ENCODE data around the gene LDLR.
"Not testable (repeated sequence)": the region's sequence is repeated elsewhere in the genome, so short reads cannot be mapped to it uniquely, and the experiment has no call there.

The LDLR gene

DNA sequence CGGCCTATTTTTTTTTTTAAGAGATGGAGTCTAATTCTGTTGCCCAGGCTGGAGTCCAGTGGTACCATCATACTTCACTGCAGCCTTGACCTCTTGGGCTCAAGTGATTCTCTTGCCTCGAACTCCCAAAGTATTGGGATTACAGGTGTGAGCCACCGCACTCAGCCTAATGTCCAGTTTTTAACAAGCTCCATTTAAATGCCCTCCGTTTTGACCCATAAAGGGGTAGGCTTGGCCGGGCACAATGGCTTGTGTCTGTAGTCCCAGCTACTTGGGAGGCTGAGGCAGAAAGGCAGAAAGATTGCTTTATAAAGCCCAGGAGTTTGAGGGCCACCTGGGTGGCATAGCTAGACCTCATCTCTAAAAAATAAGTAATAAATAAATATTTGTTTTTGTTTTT is 11.8 kb downstream of the LDLR start:
- Histone ChIP-seq H3K36me3 (ENCODE audit: control insufficient read depth in 2 of 2, insufficient read depth in 2 of 2, low read length in 2 of 2) (peaks cover 25 to 33% of the 10 kb centered on the region in 2 donors), H3K9ac (ENCODE audit: low read depth in 1 of 2, low read length in 2 of 2) (no peak overlapping the region)

DNA sequence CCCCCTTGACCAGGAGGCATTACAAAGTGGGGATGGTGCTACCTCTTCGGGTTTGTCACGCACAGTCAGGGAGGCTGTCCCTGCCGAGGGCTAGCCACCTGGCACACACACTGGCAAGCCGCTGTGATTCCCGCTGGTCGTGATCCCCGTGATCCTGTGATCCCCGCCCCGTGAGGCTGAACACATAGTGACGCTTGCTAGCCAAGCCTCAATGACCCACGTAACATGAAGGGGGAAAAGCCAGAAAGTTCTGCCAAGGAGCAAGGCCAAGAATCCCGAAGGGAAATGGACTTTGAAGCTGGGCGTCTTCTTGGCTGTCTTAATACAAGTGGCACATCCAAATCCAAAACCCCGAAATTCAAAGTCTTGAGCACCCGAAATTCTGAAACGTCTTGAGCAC is 13.7 kb downstream of the LDLR start:
- no peak overlapping the region for H3K4me3 ChIP-seq (ENCODE audit: low read length in 2 of 2)
- H3K36me3 ChIP-seq (ENCODE audit: control insufficient read depth in 2 of 2, insufficient read depth in 2 of 2, low read length in 2 of 2), result peaks cover 36 to 45% of the 10 kb centered on the region in 2 donors
- no peaks in the 10 kb centered on the region for H3K9me3 ChIP-seq (ENCODE audit: control insufficient read depth in 2 of 2, low read length in 2 of 2)
- H3K4me1 ChIP-seq (ENCODE audit: control insufficient read depth in 2 of 2, insufficient read depth in 2 of 2, low read length in 2 of 2), result no peaks in the 10 kb centered on the region
- no peak overlapping the region for H3K9ac ChIP-seq (ENCODE audit: low read depth in 1 of 2, low read length in 2 of 2)
- H3K27me3 ChIP-seq (ENCODE audit: control insufficient read depth in 2 of 2, insufficient read depth in 2 of 2, low read length in 2 of 2), result no peaks in the 10 kb centered on the region
- H3K27ac ChIP-seq (ENCODE audit: low read depth in 2 of 2, low read length in 2 of 2), result no peak overlapping the region

More for the DNA sequence above, 11.8 kb downstream of the LDLR start:
- no peaks in the 10 kb centered on the region for H3K9me3 ChIP-seq (ENCODE audit: control insufficient read depth in 2 of 2, low read length in 2 of 2)
- no peak overlapping the region for H3K4me3 ChIP-seq (ENCODE audit: low read length in 2 of 2)
- H3K27me3 ChIP-seq (ENCODE audit: control insufficient read depth in 2 of 2, insufficient read depth in 2 of 2, low read length in 2 of 2), result no peaks in the 10 kb centered on the region
- H3K27ac ChIP-seq (ENCODE audit: low read depth in 2 of 2, low read length in 2 of 2), result no peak overlapping the region
- peaks cover 4% of the 10 kb centered on the region in 2 donors for H3K4me1 ChIP-seq (ENCODE audit: control insufficient read depth in 2 of 2, insufficient read depth in 2 of 2, low read length in 2 of 2)

DNA sequence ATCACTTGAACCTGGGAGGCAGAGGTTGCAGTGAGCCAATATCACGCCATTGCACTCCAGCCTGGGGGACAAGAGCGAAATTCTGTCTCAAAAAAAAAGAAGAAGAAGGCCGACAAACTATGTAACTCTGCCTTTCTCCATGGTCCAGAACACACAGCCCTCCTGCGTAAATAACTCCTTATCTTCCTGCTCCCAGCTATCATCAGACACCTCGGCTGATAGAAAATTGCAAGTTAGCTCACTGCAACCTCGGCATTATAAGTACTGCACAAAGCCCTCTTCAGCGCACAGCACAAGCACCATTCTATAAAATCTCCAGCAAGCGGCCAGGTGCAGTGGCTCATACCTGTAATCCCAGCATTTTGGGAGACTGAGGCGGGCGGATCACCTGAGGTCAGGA is 14.4 kb downstream of the LDLR start:
- H3K36me3 ChIP-seq (ENCODE audit: control insufficient read depth in 2 of 2, insufficient read depth in 2 of 2, low read length in 2 of 2), result peaks cover 40 to 49% of the 10 kb centered on the region in 2 donors
- H3K4me3 ChIP-seq (ENCODE audit: low read length in 2 of 2); H3K27me3 ChIP-seq (ENCODE audit: control insufficient read depth in 2 of 2, insufficient read depth in 2 of 2, low read length in 2 of 2); H3K9ac ChIP-seq (ENCODE audit: low read depth in 1 of 2, low read length in 2 of 2); H3K9me3 ChIP-seq (ENCODE audit: control insufficient read depth in 2 of 2, low read length in 2 of 2); H3K4me1 ChIP-seq (ENCODE audit: control insufficient read depth in 2 of 2, insufficient read depth in 2 of 2, low read length in 2 of 2); H3K27ac ChIP-seq (ENCODE audit: low read depth in 2 of 2, low read length in 2 of 2): not testable (repeated sequence)

DNA sequence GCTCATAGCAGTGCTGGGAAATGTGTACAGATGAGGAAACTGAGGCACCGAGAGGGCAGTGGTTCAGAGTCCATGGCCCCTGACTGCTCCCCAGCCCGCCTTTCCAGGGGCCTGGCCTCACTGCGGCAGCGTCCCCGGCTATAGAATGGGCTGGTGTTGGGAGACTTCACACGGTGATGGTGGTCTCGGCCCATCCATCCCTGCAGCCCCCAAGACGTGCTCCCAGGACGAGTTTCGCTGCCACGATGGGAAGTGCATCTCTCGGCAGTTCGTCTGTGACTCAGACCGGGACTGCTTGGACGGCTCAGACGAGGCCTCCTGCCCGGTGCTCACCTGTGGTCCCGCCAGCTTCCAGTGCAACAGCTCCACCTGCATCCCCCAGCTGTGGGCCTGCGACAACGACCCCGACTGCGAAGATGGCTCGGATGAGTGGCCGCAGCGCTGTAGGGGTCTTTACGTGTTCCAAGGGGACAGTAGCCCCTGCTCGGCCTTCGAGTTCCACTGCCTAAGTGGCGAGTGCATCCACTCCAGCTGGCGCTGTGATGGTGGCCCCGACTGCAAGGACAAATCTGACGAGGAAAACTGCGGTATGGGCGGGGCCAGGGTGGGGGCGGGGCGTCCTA is 15.9 kb downstream of the LDLR start:
- no peak overlapping the region for H3K9ac ChIP-seq (ENCODE audit: low read depth in 1 of 2, low read length in 2 of 2)
- no peaks in the 10 kb centered on the region for H3K4me1 ChIP-seq (ENCODE audit: control insufficient read depth in 2 of 2, insufficient read depth in 2 of 2, low read length in 2 of 2)
- H3K27me3 ChIP-seq (ENCODE audit: control insufficient read depth in 2 of 2, insufficient read depth in 2 of 2, low read length in 2 of 2), result no peaks in the 10 kb centered on the region
- H3K27ac ChIP-seq (ENCODE audit: low read depth in 2 of 2, low read length in 2 of 2), result no peak overlapping the region
- H3K36me3 ChIP-seq (ENCODE audit: control insufficient read depth in 2 of 2, insufficient read depth in 2 of 2, low read length in 2 of 2), result peaks cover 42 to 52% of the 10 kb centered on the region in 2 donors
- H3K4me3 ChIP-seq (ENCODE audit: low read length in 2 of 2), result no peak overlapping the region
- no peaks in the 10 kb centered on the region for H3K9me3 ChIP-seq (ENCODE audit: control insufficient read depth in 2 of 2, low read length in 2 of 2)

DNA sequence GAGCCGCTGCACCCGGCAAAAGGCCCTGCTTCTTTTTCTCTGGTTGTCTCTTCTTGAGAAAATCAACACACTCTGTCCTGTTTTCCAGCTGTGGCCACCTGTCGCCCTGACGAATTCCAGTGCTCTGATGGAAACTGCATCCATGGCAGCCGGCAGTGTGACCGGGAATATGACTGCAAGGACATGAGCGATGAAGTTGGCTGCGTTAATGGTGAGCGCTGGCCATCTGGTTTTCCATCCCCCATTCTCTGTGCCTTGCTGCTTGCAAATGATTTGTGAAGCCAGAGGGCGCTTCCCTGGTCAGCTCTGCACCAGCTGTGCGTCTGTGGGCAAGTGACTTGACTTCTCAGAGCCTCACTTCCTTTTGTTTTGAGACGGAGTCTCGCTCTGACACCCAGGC is 17.2 kb downstream of the LDLR start:
- Histone ChIP-seq H3K36me3 (ENCODE audit: control insufficient read depth in 2 of 2, insufficient read depth in 2 of 2, low read length in 2 of 2) (peaks cover 50 to 55% of the 10 kb centered on the region in 2 donors), H3K9me3 (ENCODE audit: control insufficient read depth in 2 of 2, low read length in 2 of 2) (no peaks in the 10 kb centered on the region), H3K4me3 (ENCODE audit: low read length in 2 of 2) (no peak overlapping the region), H3K27me3 (ENCODE audit: control insufficient read depth in 2 of 2, insufficient read depth in 2 of 2, low read length in 2 of 2) (no peaks in the 10 kb centered on the region), H3K27ac (ENCODE audit: low read depth in 2 of 2, low read length in 2 of 2) (no peak overlapping the region), H3K9ac (ENCODE audit: low read depth in 1 of 2, low read length in 2 of 2) (no peak overlapping the region), H3K4me1 (ENCODE audit: control insufficient read depth in 2 of 2, insufficient read depth in 2 of 2, low read length in 2 of 2) (no peaks in the 10 kb centered on the region)

DNA sequence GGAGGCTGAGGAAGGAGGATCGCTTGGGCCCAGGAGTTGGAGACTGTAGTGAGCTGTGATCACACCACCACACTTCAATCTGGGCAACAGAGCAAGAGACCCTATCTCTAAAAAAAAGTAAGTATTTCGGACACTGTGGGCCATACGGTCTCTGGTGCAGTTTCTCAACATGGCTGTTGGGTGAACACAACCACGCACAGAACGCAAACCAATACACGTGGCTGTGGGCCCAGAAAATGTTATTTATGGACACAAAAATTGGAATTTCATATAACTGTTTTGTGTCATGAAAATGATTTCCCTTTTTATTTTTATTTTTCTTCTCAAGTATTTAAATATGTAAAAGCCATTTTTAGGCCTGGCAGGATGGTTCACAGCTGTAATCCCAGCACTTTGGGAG is 19.5 kb downstream of the LDLR start:
- H3K9me3 ChIP-seq (ENCODE audit: control insufficient read depth in 2 of 2, low read length in 2 of 2), result no peaks in the 10 kb centered on the region
- H3K36me3 ChIP-seq (ENCODE audit: control insufficient read depth in 2 of 2, insufficient read depth in 2 of 2, low read length in 2 of 2), result peaks cover 54 to 57% of the 10 kb centered on the region in 2 donors

DNA sequence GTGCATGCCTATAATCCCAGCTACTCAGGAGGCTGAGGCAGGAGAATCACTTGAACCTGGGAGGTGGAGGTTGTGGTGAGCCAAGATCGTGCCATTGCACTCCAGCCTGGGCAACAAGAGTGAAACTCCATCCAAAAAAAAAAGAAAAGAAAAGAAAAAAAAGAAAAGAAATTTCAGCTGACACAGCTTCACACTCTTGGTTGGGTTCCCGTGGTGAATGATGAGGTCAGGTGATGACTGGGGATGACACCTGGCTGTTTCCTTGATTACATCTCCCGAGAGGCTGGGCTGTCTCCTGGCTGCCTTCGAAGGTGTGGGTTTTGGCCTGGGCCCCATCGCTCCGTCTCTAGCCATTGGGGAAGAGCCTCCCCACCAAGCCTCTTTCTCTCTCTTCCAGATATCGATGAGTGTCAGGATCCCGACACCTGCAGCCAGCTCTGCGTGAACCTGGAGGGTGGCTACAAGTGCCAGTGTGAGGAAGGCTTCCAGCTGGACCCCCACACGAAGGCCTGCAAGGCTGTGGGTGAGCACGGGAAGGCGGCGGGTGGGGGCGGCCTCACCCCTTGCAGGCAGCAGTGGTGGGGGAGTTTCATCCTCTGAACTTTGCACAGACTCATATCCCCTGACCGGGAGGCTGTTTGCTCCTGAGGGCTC is 22.0 kb downstream of the LDLR start:
- H3K36me3 ChIP-seq (ENCODE audit: control insufficient read depth in 2 of 2, insufficient read depth in 2 of 2, low read length in 2 of 2), result peaks cover 52 to 56% of the 10 kb centered on the region in 2 donors
- no peaks in the 10 kb centered on the region for H3K9me3 ChIP-seq (ENCODE audit: control insufficient read depth in 2 of 2, low read length in 2 of 2)

More for the DNA sequence above, 19.5 kb downstream of the LDLR start:
- no peak overlapping the region for H3K27ac ChIP-seq (ENCODE audit: low read depth in 2 of 2, low read length in 2 of 2)
- H3K27me3 ChIP-seq (ENCODE audit: control insufficient read depth in 2 of 2, insufficient read depth in 2 of 2, low read length in 2 of 2), result no peaks in the 10 kb centered on the region
- H3K9ac ChIP-seq (ENCODE audit: low read depth in 1 of 2, low read length in 2 of 2), result no peak overlapping the region
- no peaks in the 10 kb centered on the region for H3K4me1 ChIP-seq (ENCODE audit: control insufficient read depth in 2 of 2, insufficient read depth in 2 of 2, low read length in 2 of 2)
- no peak overlapping the region for H3K4me3 ChIP-seq (ENCODE audit: low read length in 2 of 2)

DNA sequence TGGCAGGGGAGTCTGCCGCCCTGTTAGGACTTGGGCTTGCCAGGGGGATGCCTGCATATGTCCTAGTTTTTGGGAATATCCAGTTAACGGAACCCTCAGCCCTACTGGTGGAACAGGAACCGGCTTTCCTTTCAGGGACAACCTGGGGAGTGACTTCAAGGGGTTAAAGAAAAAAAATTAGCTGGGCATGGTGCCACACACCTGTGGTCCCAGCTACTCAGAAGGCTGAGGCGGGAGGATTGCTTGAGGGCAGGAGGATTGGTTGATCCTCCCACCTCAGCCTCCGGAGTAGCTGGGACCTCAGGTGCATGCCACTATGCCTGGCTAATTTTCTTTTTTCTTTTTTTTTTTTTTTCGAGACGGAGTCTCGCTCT is 22.5 kb downstream of the LDLR start:
- peaks cover 52 to 56% of the 10 kb centered on the region in 2 donors for H3K36me3 ChIP-seq (ENCODE audit: control insufficient read depth in 2 of 2, insufficient read depth in 2 of 2, low read length in 2 of 2)
- H3K9me3 ChIP-seq (ENCODE audit: control insufficient read depth in 2 of 2, low read length in 2 of 2), result no peaks in the 10 kb centered on the region
- H3K4me1 ChIP-seq (ENCODE audit: control insufficient read depth in 2 of 2, insufficient read depth in 2 of 2, low read length in 2 of 2), result no peaks in the 10 kb centered on the region
- no peak overlapping the region for H3K27ac ChIP-seq (ENCODE audit: low read depth in 2 of 2, low read length in 2 of 2)
- H3K27me3 ChIP-seq (ENCODE audit: control insufficient read depth in 2 of 2, insufficient read depth in 2 of 2, low read length in 2 of 2), result no peaks in the 10 kb centered on the region
- no peak overlapping the region for H3K4me3 ChIP-seq (ENCODE audit: low read length in 2 of 2)
- H3K9ac ChIP-seq (ENCODE audit: low read depth in 1 of 2, low read length in 2 of 2), result no peak overlapping the region

More for the DNA sequence above, 22.0 kb downstream of the LDLR start:
- Histone ChIP-seq H3K27ac (ENCODE audit: low read depth in 2 of 2, low read length in 2 of 2) (no peak overlapping the region), H3K4me3 (ENCODE audit: low read length in 2 of 2) (no peak overlapping the region), H3K4me1 (ENCODE audit: control insufficient read depth in 2 of 2, insufficient read depth in 2 of 2, low read length in 2 of 2) (no peaks in the 10 kb centered on the region), H3K27me3 (ENCODE audit: control insufficient read depth in 2 of 2, insufficient read depth in 2 of 2, low read length in 2 of 2) (no peaks in the 10 kb centered on the region), H3K9ac (ENCODE audit: low read depth in 1 of 2, low read length in 2 of 2) (no peak overlapping the region)

DNA sequence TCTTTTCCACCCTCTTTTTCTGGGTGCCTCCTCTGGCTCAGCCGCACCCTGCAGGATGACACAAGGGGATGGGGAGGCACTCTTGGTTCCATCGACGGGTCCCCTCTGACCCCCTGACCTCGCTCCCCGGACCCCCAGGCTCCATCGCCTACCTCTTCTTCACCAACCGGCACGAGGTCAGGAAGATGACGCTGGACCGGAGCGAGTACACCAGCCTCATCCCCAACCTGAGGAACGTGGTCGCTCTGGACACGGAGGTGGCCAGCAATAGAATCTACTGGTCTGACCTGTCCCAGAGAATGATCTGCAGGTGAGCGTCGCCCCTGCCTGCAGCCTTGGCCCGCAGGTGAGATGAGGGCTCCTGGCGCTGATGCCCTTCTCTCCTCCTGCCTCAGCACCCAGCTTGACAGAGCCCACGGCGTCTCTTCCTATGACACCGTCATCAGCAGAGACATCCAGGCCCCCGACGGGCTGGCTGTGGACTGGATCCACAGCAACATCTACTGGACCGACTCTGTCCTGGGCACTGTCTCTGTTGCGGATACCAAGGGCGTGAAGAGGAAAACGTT is 24.0 kb downstream of the LDLR start:
- Histone ChIP-seq H3K27ac (ENCODE audit: low read depth in 2 of 2, low read length in 2 of 2) (no peak overlapping the region), H3K4me3 (ENCODE audit: low read length in 2 of 2) (no peak overlapping the region), H3K9ac (ENCODE audit: low read depth in 1 of 2, low read length in 2 of 2) (no peak overlapping the region), H3K4me1 (ENCODE audit: control insufficient read depth in 2 of 2, insufficient read depth in 2 of 2, low read length in 2 of 2) (no peaks in the 10 kb centered on the region), H3K36me3 (ENCODE audit: control insufficient read depth in 2 of 2, insufficient read depth in 2 of 2, low read length in 2 of 2) (peaks cover 58 to 62% of the 10 kb centered on the region in 2 donors), H3K27me3 (ENCODE audit: control insufficient read depth in 2 of 2, insufficient read depth in 2 of 2, low read length in 2 of 2) (no peaks in the 10 kb centered on the region), H3K9me3 (ENCODE audit: control insufficient read depth in 2 of 2, low read length in 2 of 2) (no peaks in the 10 kb centered on the region)

DNA sequence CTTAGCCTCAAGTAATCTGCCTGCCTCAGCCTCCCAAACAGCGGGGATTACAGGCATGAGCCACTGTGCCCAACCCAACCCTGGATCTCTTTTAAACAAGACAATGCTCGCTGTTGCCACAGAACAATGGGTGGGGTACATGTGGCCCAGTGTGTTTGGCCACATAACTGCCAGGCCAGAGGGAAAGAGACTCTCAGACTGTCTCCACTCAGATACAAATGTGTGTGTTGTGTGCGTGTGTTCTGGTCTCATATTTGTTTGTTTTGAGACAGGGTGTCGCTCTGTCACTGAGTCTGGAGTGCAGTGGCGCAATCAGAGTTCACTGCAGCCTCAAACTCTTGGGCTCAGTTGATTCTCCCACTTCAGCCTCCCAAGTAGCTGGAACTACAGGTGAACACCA is 25.8 kb downstream of the LDLR start:
- H3K27ac ChIP-seq (ENCODE audit: low read depth in 2 of 2, low read length in 2 of 2), result no peak overlapping the region
- no peaks in the 10 kb centered on the region for H3K4me1 ChIP-seq (ENCODE audit: control insufficient read depth in 2 of 2, insufficient read depth in 2 of 2, low read length in 2 of 2)
- no peak overlapping the region for H3K4me3 ChIP-seq (ENCODE audit: low read length in 2 of 2)
- no peaks in the 10 kb centered on the region for H3K27me3 ChIP-seq (ENCODE audit: control insufficient read depth in 2 of 2, insufficient read depth in 2 of 2, low read length in 2 of 2)
- no peak overlapping the region for H3K9ac ChIP-seq (ENCODE audit: low read depth in 1 of 2, low read length in 2 of 2)
- H3K9me3 ChIP-seq (ENCODE audit: control insufficient read depth in 2 of 2, low read length in 2 of 2), result no peaks in the 10 kb centered on the region
- H3K36me3 ChIP-seq (ENCODE audit: control insufficient read depth in 2 of 2, insufficient read depth in 2 of 2, low read length in 2 of 2), result peaks cover 60 to 63% of the 10 kb centered on the region in 2 donors
